HEK293 (cell line): ENCODE results near the gene LLGL2.
A peak's percentile ranks its signal among the peaks of the same experiment; 100 is the strongest.

Source experiments
- BCL11A ChIP-seq: fragments of 450-650 bp; formaldehyde crosslinking; IDR thresholded peaks from 2 replicates; pipeline ENCODE4 v1.5.1; 2016; ENCODE audit warnings: low read depth, missing biosample characterization, missing genetic modification characterization
- FEZF1 ChIP-seq: fragments of 450-650 bp; formaldehyde crosslinking; IDR thresholded peaks from 2 replicates; pipeline ENCODE4 v1.5.1; 2016; ENCODE audit warnings: missing biosample characterization, missing genetic modification characterization
- KLF7 ChIP-seq: fragments of 450-650 bp; formaldehyde crosslinking; IDR thresholded peaks from 2 replicates; pipeline ENCODE4 v1.5.1; 2016; ENCODE audit warnings: missing biosample characterization, missing genetic modification characterization, borderline replicate concordance
- OVOL3 ChIP-seq: fragments of 450-650 bp; formaldehyde crosslinking; IDR thresholded peaks from 2 replicates; pipeline ENCODE4 v1.5.1; 2016; ENCODE audit warnings: missing biosample characterization, missing genetic modification characterization
- REPIN1 ChIP-seq: fragments of 450-650 bp; formaldehyde crosslinking; IDR thresholded peaks from 2 replicates; pipeline ENCODE4 v1.5.1; 2017; ENCODE audit warnings: missing biosample characterization, missing genetic modification characterization, low read depth
- SCRT1 ChIP-seq: fragments of 450-650 bp; formaldehyde crosslinking; IDR thresholded peaks from 2 replicates; pipeline ENCODE4 v1.5.1; 2016; ENCODE audit warnings: missing biosample characterization, missing genetic modification characterization, borderline replicate concordance
- SP7 ChIP-seq: fragments of 450-650 bp; formaldehyde crosslinking; IDR thresholded peaks from 2 replicates; pipeline ENCODE4 v1.5.1; 2016; ENCODE audit warnings: missing biosample characterization, missing genetic modification characterization
- ZIC2 ChIP-seq: fragments of 450-650 bp; formaldehyde crosslinking; IDR thresholded peaks from 2 replicates; pipeline ENCODE4 v1.5.1; 2016; ENCODE audit warnings: missing biosample characterization, missing genetic modification characterization
- ZNF121 ChIP-seq: fragments of 450-650 bp; formaldehyde crosslinking; IDR thresholded peaks from 2 replicates; pipeline ENCODE4 v1.5.1; 2016; ENCODE audit warnings: missing biosample characterization, missing genetic modification characterization
- ZNF132 ChIP-seq: fragments of 450-650 bp; formaldehyde crosslinking; IDR thresholded peaks from 2 replicates; pipeline ENCODE4 v1.5.1; 2017; ENCODE audit warnings: missing biosample characterization, missing genetic modification characterization, borderline replicate concordance
- ZNF146 ChIP-seq: fragments of 450-650 bp; formaldehyde crosslinking; IDR thresholded peaks from 2 replicates; pipeline ENCODE4 v1.5.1; 2016; ENCODE audit warnings: missing biosample characterization, missing genetic modification characterization
- ZNF202 ChIP-seq: fragments of 450-650 bp; formaldehyde crosslinking; IDR thresholded peaks from 2 replicates; pipeline ENCODE4 v1.5.1; 2016; ENCODE audit warnings: missing biosample characterization, missing genetic modification characterization, borderline replicate concordance
- ZNF266 ChIP-seq: fragments of 450-650 bp; formaldehyde crosslinking; IDR thresholded peaks from 2 replicates; pipeline ENCODE4 v1.5.1; 2016; ENCODE audit warnings: missing biosample characterization, missing genetic modification characterization, low read depth
- ZNF274 ChIP-seq, 2 experiments: fragments of 200-500 bp in 1 of 2; fragments of 450-650 bp in 1 of 2; sonication (Bioruptor generic) in 1 of 2; formaldehyde crosslinking in 1 of 2; IDR thresholded peaks; 2 replicates each; pipeline versions ENCODE4 v1.5.1 to v1.6.1; 2014 to 2016; ENCODE audit warnings: borderline replicate concordance in 1 of 2, inconsistent platforms in 1 of 2, low read length in 1 of 2, missing biosample characterization in 1 of 2, missing genetic modification characterization in 1 of 2
- ZNF341 ChIP-seq: fragments of 450-650 bp; formaldehyde crosslinking; IDR thresholded peaks from 2 replicates; pipeline ENCODE4; 2016; ENCODE audit warnings: low read depth, missing biosample characterization, missing genetic modification characterization
- ZNF391 ChIP-seq: fragments of 450-650 bp; formaldehyde crosslinking; IDR thresholded peaks from 2 replicates; pipeline ENCODE4 v1.5.1; 2016; ENCODE audit warnings: low read depth, missing biosample characterization, missing genetic modification characterization, borderline replicate concordance
- ZNF48 ChIP-seq: fragments of 450-650 bp; formaldehyde crosslinking; IDR thresholded peaks from 2 replicates; pipeline ENCODE4 v1.5.1; 2016; ENCODE audit warnings: missing biosample characterization, missing genetic modification characterization
- ZNF76 ChIP-seq: fragments of 450-650 bp; formaldehyde crosslinking; IDR thresholded peaks from 2 replicates; pipeline ENCODE4; 2016; ENCODE audit warnings: low read depth, missing biosample characterization, missing genetic modification characterization, borderline replicate concordance
- ZNF785 ChIP-seq: fragments of 450-650 bp; formaldehyde crosslinking; IDR thresholded peaks from 2 replicates; pipeline ENCODE4 v1.5.1; 2016; ENCODE audit warnings: missing biosample characterization, missing genetic modification characterization
- ZNF830 ChIP-seq: fragments of 450-650 bp; IDR thresholded peaks from 2 replicates; pipeline ENCODE4 v1.5.0; 2018; ENCODE audit warnings: missing biosample characterization, missing genetic modification characterization, low read depth, mild to moderate bottlenecking, moderate library complexity
- ZSCAN16 ChIP-seq: fragments of 450-650 bp; formaldehyde crosslinking; IDR thresholded peaks from 2 replicates; pipeline ENCODE4 v1.5.1; 2016; ENCODE audit warnings: missing biosample characterization, missing genetic modification characterization
- TF ChIP-seq, protein P1 (sequence below): fragments of 450-650 bp; formaldehyde crosslinking; IDR thresholded peaks from 2 replicates; pipeline ENCODE4 v1.5.1; 2016; ENCODE audit warnings: missing biosample characterization, missing genetic modification characterization
- TF ChIP-seq, protein P2 (sequence below): fragments of 450-650 bp; formaldehyde crosslinking; IDR thresholded peaks from 2 replicates; pipeline ENCODE4 v1.5.1; 2016; ENCODE audit warnings: missing biosample characterization, missing genetic modification characterization
- TF ChIP-seq, protein P3 (sequence below): fragments of 450-650 bp; formaldehyde crosslinking; IDR thresholded peaks from 2 replicates; pipeline ENCODE4 v1.5.1; 2016; ENCODE audit warnings: missing biosample characterization, missing genetic modification characterization
- TF ChIP-seq, protein P4 (sequence below): fragments of 450-650 bp; formaldehyde crosslinking; IDR thresholded peaks from 2 replicates; pipeline ENCODE4 v1.5.1; 2016; ENCODE audit warnings: missing biosample characterization, missing genetic modification characterization
- TF ChIP-seq, protein P5 (sequence below): fragments of 450-650 bp; formaldehyde crosslinking; IDR thresholded peaks from 2 replicates; pipeline ENCODE4 v1.5.1; 2016; ENCODE audit warnings: missing biosample characterization, missing genetic modification characterization

Gene LLGL2

DNA sequence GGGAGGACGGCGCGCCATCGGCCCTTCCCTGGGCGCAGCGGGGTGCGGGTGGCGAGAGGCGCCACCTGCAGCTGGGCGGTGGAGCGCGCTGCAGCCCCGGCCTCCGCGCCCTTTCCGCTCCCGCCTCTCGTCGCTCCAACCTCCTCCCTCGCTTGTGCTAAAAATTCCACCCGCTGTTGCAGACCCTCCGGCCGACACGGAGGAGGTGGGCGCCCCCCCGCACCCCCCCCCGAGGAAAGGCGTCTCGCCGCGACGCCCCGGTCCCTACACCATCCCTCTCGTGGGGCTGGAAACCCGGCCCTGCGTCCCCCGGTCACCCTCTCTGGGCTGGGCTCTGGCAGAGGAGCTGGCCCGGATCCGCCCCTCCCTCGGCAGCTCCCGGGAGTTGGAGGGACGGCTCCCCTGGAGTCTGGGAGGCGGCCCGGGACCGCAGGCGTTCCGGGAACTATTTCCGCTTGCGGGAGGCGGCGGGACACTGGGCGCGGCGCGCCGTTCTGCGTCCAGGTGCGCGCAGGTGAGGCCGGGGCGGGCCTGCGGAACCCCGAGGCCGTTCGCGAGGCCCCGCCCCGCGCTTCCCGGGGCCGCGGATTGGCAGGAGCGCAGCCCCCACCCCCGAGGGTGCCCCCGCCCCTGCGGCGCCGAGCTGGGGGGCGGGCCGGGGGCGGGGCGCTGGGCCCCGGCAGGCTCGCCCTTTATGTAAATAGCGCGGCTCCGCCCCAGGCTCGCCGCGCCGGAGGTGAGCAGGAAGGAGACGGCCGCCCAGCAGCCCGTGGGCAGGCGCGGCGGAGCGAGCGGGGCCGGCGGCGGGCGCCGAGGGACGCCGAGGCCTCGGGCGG lies at the start of gene LLGL2 (continued):
- TF ChIP-seq, protein P1, sequence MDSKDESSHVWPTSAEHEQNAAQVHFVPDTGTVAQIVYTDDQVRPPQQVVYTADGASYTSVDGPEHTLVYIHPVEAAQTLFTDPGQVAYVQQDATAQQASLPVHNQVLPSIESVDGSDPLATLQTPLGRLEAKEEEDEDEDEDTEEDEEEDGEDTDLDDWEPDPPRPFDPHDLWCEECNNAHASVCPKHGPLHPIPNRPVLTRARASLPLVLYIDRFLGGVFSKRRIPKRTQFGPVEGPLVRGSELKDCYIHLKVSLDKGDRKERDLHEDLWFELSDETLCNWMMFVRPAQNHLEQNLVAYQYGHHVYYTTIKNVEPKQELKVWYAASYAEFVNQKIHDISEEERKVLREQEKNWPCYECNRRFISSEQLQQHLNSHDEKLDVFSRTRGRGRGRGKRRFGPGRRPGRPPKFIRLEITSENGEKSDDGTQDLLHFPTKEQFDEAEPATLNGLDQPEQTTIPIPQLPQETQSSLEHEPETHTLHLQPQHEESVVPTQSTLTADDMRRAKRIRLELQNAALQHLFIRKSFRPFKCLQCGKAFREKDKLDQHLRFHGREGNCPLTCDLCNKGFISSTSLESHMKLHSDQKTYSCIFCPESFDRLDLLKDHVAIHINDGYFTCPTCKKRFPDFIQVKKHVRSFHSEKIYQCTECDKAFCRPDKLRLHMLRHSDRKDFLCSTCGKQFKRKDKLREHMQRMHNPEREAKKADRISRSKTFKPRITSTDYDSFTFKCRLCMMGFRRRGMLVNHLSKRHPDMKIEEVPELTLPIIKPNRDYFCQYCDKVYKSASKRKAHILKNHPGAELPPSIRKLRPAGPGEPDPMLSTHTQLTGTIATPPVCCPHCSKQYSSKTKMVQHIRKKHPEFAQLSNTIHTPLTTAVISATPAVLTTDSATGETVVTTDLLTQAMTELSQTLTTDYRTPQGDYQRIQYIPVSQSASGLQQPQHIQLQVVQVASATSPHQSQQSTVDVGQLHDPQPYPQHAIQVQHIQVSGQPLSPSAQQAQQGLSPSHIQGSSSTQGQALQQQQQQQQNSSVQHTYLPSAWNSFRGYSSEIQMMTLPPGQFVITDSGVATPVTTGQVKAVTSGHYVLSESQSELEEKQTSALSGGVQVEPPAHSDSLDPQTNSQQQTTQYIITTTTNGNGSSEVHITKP (tag by site-specific recombination): peak; percentile 79
- TF ChIP-seq ZNF391 (no peak), ZNF202 (tag by site-specific recombination) (no peak), SCRT1 (no peak), ZNF76 (tag by site-specific recombination) (peak; percentile 78; the same call in 1 of the 2 replicates), KLF7 (tag by site-specific recombination) (peak; percentile 86; the same call in 1 of the 2 replicates), ZNF146 (tag by site-specific recombination) (0 out of 2 replicates have a peak, but pooled peaks have one; percentile 2), ZIC2 (tag by site-specific recombination) (peak; percentile 89), SP7 (peak; percentile 86), ZSCAN16 (tag by site-specific recombination) (no peak), ZNF785 (tag by site-specific recombination) (no peak), ZNF274 (IDR thresholded peaks at IDR 0.05; ENCODE audit: low read length) (no peak), ZNF274 (tag by site-specific recombination; IDR thresholded peaks at IDR 0.05; ENCODE audit: borderline replicate concordance) (no peak), ZNF266 (no peak), ZNF830 (tag by site-specific recombination) (no peak), BCL11A (tag by site-specific recombination) (peak; percentile 60; the same call in 1 of the 2 replicates), ZNF48 (no peak), ZNF341 (peak; percentile 87), FEZF1 (tag by site-specific recombination) (no peak), ZNF132 (tag by site-specific recombination) (no peak), REPIN1 (tag by site-specific recombination) (peak; percentile 30; the same call in 1 of the 2 replicates), ZNF121 (tag by site-specific recombination) (no peak), OVOL3 (tag by site-specific recombination) (0 out of 2 replicates have a peak, but pooled peaks have one; percentile 16)
- TF ChIP-seq, protein P2, sequence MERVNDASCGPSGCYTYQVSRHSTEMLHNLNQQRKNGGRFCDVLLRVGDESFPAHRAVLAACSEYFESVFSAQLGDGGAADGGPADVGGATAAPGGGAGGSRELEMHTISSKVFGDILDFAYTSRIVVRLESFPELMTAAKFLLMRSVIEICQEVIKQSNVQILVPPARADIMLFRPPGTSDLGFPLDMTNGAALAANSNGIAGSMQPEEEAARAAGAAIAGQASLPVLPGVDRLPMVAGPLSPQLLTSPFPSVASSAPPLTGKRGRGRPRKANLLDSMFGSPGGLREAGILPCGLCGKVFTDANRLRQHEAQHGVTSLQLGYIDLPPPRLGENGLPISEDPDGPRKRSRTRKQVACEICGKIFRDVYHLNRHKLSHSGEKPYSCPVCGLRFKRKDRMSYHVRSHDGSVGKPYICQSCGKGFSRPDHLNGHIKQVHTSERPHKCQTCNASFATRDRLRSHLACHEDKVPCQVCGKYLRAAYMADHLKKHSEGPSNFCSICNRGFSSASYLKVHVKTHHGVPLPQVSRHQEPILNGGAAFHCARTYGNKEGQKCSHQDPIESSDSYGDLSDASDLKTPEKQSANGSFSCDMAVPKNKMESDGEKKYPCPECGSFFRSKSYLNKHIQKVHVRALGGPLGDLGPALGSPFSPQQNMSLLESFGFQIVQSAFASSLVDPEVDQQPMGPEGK (tag by site-specific recombination): peak; percentile 99
- TF ChIP-seq, protein P3, sequence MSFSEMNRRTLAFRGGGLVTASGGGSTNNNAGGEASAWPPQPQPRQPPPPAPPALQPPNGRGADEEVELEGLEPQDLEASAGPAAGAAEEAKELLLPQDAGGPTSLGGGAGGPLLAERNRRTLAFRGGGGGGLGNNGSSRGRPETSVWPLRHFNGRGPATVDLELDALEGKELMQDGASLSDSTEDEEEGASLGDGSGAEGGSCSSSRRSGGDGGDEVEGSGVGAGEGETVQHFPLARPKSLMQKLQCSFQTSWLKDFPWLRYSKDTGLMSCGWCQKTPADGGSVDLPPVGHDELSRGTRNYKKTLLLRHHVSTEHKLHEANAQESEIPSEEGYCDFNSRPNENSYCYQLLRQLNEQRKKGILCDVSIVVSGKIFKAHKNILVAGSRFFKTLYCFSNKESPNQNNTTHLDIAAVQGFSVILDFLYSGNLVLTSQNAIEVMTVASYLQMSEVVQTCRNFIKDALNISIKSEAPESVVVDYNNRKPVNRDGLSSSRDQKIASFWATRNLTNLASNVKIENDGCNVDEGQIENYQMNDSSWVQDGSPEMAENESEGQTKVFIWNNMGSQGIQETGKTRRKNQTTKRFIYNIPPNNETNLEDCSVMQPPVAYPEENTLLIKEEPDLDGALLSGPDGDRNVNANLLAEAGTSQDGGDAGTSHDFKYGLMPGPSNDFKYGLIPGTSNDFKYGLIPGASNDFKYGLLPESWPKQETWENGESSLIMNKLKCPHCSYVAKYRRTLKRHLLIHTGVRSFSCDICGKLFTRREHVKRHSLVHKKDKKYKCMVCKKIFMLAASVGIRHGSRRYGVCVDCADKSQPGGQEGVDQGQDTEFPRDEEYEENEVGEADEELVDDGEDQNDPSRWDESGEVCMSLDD: peak; percentile 91
- TF ChIP-seq, protein P4, sequence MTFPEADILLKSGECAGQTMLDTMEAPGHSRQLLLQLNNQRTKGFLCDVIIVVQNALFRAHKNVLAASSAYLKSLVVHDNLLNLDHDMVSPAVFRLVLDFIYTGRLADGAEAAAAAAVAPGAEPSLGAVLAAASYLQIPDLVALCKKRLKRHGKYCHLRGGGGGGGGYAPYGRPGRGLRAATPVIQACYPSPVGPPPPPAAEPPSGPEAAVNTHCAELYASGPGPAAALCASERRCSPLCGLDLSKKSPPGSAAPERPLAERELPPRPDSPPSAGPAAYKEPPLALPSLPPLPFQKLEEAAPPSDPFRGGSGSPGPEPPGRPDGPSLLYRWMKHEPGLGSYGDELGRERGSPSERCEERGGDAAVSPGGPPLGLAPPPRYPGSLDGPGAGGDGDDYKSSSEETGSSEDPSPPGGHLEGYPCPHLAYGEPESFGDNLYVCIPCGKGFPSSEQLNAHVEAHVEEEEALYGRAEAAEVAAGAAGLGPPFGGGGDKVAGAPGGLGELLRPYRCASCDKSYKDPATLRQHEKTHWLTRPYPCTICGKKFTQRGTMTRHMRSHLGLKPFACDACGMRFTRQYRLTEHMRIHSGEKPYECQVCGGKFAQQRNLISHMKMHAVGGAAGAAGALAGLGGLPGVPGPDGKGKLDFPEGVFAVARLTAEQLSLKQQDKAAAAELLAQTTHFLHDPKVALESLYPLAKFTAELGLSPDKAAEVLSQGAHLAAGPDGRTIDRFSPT: peak; percentile 92
- TF ChIP-seq, protein P5, sequence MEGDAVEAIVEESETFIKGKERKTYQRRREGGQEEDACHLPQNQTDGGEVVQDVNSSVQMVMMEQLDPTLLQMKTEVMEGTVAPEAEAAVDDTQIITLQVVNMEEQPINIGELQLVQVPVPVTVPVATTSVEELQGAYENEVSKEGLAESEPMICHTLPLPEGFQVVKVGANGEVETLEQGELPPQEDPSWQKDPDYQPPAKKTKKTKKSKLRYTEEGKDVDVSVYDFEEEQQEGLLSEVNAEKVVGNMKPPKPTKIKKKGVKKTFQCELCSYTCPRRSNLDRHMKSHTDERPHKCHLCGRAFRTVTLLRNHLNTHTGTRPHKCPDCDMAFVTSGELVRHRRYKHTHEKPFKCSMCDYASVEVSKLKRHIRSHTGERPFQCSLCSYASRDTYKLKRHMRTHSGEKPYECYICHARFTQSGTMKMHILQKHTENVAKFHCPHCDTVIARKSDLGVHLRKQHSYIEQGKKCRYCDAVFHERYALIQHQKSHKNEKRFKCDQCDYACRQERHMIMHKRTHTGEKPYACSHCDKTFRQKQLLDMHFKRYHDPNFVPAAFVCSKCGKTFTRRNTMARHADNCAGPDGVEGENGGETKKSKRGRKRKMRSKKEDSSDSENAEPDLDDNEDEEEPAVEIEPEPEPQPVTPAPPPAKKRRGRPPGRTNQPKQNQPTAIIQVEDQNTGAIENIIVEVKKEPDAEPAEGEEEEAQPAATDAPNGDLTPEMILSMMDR (tag by site-specific recombination): peak; percentile 96
